A549 treated with RU486 at 1 μM for 4 hours (cell line): ENCODE measurements around the gene SFI1. TPM values are rescaled to one million over a fixed set of nuclear protein-coding genes. Genes with fewer than 3 reads are reported as not detected.

ENCODE experiments used
- total RNA-seq: library from RNA; stranded (reverse); fragments of 200-300 nt; extraction: Qiagen RNA extraction; gene quantifications from 5 replicates; pipeline ENCODE4 v1.2.3, GENCODE V29; 2022; ENCODE audit warnings: low read depth

The SFI1 gene
- 7.6 to 13.0 TPM (median 8.7 TPM) in 5 replicates for total RNA-seq

GRCh38 chr22:31496007-31496734 lies at the start of gene SFI1:
Gene SFI1, plus strand, starts transcription at chr22:31496536. Its CDS starts 11,749 bp downstream, at chr22:31508285.

GRCh38 chr22:31489632-31490495 lies 6.5 kb upstream of the SFI1 start, which contains the start of gene EIF4ENIF1:
Gene EIF4ENIF1, minus strand, starts transcription at chr22:31489842. Its CDS starts 1,124 bp downstream, at chr22:31488718.

GRCh38 chr22:31661851-31662667 lies 165.7 kb downstream of the SFI1 start, which contains the start of gene PISD:
Gene PISD, minus strand, starts transcription at chr22:31662215. Its CDS starts 7 bp downstream, at chr22:31662208.

Other genes with a start within 250 kb of the SFI1 start
- gene PIK3IP1, start 204.0 kb upstream of the SFI1 start, total RNA-seq = 1.0 to 1.8 TPM (median 1.3 TPM) in 5 replicates
- 17.0 to 22.1 TPM (median 20.8 TPM) in 5 replicates for gene PATZ1, start 150.2 kb upstream of the SFI1 start, total RNA-seq
- 58.2 to 88.1 TPM (median 67.5 TPM) in 5 replicates for gene DRG1, start 96.9 kb upstream of the SFI1 start, total RNA-seq
- gene EIF4ENIF1, start 6.7 kb upstream of the SFI1 start, total RNA-seq = 11.6 to 15.9 TPM (median 14.5 TPM) in 5 replicates
- gene PISD, start 165.7 kb downstream of the SFI1 start, total RNA-seq = 21.6 to 31.1 TPM (median 29.0 TPM) in 5 replicates